Measurements from ENCODE around the gene ATG16L1.
A peak's percentile ranks its signal among the peaks of the same experiment; 100 is the strongest.

Gene ATG16L1

DNA sequence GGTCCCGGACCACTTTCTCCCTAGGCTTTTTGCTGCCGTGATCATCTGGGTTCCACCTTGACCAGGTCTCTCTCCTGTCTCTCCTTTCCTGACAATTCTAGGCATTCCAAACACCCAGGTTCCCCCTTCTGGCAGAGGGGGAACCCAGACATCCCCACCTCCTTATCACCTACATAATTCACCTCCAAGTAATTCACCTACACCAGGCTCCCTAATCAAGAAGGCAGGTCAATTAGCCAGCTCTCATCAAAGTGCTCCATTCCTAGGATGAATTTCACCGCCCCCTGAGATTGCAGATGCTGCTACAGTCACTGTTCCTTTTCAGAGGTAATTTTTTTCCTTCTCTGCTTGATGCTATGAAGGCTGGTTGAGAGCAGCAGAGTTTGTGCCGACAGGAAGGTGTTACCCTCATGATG, 42.3 kb upstream of the ATG16L1 start:
- Histone ChIP-seq H3K27me3 (no peaks in the 10 kb centered on the region), H3K4me3 (ENCODE audit: low read depth in 1 of 2, low read length in 1 of 2) (no peak overlapping the region), H3K27ac (peak overlapping the region; percentile 33), H3K36me3 (peaks cover 85% of the 10 kb centered on the region), H3K9me3 (no peaks in the 10 kb centered on the region), H3K4me1 (ENCODE audit: control insufficient read depth in 1 of 2, insufficient read depth in 1 of 2, low read depth in 1 of 2, low read length in 1 of 2) (no peaks in the 10 kb centered on the region)
- TF ChIP-seq, protein P1, sequence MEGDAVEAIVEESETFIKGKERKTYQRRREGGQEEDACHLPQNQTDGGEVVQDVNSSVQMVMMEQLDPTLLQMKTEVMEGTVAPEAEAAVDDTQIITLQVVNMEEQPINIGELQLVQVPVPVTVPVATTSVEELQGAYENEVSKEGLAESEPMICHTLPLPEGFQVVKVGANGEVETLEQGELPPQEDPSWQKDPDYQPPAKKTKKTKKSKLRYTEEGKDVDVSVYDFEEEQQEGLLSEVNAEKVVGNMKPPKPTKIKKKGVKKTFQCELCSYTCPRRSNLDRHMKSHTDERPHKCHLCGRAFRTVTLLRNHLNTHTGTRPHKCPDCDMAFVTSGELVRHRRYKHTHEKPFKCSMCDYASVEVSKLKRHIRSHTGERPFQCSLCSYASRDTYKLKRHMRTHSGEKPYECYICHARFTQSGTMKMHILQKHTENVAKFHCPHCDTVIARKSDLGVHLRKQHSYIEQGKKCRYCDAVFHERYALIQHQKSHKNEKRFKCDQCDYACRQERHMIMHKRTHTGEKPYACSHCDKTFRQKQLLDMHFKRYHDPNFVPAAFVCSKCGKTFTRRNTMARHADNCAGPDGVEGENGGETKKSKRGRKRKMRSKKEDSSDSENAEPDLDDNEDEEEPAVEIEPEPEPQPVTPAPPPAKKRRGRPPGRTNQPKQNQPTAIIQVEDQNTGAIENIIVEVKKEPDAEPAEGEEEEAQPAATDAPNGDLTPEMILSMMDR (IDR thresholded peaks at IDR 0.05), result no peak

DNA sequence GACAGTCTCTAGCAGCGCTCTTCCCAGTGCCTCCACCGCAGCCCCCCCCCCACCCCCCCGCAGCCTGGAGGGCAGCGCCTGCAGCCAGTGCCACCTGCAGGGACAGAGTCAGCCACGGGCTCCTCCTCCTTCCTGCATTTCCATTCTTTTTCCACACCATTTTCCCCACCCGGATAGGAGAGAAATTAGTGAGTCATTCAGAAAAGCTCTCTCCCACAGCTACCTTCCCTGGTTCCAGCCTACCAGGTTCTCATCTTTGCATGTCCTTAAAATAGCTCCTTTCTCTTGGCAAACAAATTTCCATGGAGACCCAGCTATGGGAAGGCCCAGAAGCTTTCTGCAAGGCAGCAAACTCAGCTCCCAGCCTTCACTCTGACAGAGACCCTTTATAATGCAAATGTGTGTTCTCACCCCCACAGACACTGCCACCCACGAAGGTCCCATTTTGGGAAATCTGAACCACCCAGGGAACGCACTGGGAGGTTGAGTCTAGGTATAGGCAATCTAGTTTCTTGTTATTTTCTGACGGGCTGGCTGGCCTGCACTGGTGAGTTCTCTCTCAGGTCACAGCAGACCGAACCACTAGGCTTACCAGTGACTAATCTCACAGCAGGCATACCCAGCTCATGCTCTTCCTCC, 41.8 kb upstream of the ATG16L1 start:
- no peak overlapping the region for H3K4me3 ChIP-seq (ENCODE audit: low read depth in 1 of 2, low read length in 1 of 2)
- TF ChIP-seq, protein P1 (IDR thresholded peaks at IDR 0.05), result no peak
- H3K36me3 ChIP-seq, result peaks cover 79% of the 10 kb centered on the region
- peak overlapping the region; percentile 33 for H3K27ac ChIP-seq
- no peaks in the 10 kb centered on the region for H3K4me1 ChIP-seq (ENCODE audit: control insufficient read depth in 1 of 2, insufficient read depth in 1 of 2, low read depth in 1 of 2, low read length in 1 of 2)
- no peaks in the 10 kb centered on the region for H3K9me3 ChIP-seq
- H3K27me3 ChIP-seq, result no peaks in the 10 kb centered on the region

DNA sequence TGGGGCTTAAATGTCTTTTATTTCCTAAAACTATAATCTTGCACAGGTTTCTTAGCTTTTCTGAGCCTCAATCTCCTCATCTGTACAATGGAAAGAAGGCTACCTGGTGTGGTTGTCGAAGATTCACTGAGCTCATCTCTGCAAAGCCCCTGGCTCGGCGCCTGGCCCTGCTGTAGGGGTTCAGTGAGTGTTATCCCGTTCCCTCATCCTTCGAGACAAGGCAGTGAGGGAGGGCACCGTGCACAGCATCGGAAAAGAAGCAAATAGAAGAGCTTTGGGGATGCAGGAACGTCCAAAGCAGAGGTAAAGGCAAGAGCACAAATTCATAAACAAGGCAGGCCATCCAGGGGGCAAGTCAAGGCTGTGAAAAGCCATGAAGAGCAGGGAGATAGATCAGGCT, 41.2 kb upstream of the ATG16L1 start:
- H3K4me1 ChIP-seq (ENCODE audit: control insufficient read depth in 1 of 2, insufficient read depth in 1 of 2, low read depth in 1 of 2, low read length in 1 of 2), result no peaks in the 10 kb centered on the region
- H3K27ac ChIP-seq, result peak overlapping the region; percentile 33
- peaks cover 73% of the 10 kb centered on the region for H3K36me3 ChIP-seq
- no peaks in the 10 kb centered on the region for H3K9me3 ChIP-seq
- H3K4me3 ChIP-seq (ENCODE audit: low read depth in 1 of 2, low read length in 1 of 2), result no peak overlapping the region
- H3K27me3 ChIP-seq, result no peaks in the 10 kb centered on the region
- TF ChIP-seq, protein P1 (IDR thresholded peaks at IDR 0.05), result no peak

DNA sequence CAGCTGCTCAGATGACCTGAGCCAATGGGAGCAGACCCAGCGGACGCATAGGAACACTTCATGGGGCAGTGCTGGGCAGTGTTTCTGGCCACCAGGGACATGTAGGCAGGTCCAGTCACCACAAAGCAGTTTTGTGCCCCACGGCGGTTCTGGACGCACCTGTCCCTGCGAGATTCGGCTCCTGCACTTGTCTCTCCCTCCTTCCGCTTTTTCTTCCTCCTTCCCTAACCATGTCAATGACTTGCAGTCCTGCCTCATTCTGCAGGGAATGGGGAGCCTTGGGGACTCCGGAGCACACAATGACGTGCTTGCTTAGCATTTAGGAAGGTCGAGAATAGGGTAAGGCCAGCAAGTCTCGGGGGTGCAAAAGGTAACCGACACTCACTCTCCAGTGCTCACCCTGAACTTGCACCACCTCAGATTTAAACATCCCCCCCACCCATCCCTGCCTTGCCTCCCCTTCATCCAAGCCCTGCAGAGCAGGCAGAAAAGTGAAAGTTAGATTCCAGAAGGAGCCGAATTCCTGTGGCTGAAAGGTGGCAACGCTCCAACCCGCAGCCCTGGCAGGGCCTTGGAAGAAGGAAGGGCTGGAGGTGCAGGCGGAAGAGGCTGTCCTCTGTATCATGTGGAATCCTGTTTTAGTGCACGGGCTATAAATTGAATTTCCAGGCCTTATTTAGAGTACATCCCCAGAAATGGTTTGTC, 40.5 kb upstream of the ATG16L1 start:
- Histone ChIP-seq H3K27me3 (no peaks in the 10 kb centered on the region), H3K27ac (peak overlapping the region; percentile 33), H3K4me1 (ENCODE audit: control insufficient read depth in 1 of 2, insufficient read depth in 1 of 2, low read depth in 1 of 2, low read length in 1 of 2) (no peaks in the 10 kb centered on the region), H3K4me3 (ENCODE audit: low read depth in 1 of 2, low read length in 1 of 2) (no peak overlapping the region), H3K9me3 (no peaks in the 10 kb centered on the region), H3K36me3 (peaks cover 66% of the 10 kb centered on the region)
- TF ChIP-seq, protein P1 (IDR thresholded peaks at IDR 0.05), result no peak

DNA sequence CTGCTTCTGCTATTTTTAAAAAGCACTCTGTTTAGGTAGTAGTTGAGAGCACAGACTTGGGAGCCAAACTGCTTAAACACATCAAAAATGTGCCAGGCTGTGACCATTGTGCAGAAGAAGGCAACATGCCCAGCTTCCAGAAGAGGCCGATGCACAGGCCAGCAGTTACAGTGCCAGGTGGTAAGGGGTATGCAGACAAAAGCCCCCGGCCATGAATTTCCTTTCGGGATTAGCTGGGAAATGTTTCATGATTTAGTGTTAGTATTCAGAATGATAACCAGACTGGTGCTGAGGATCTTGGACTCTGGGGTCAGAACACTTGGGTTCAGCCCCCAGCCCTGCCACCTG, 40.0 kb upstream of the ATG16L1 start:
- Histone ChIP-seq H3K27me3 (no peaks in the 10 kb centered on the region), H3K9me3 (no peaks in the 10 kb centered on the region), H3K27ac (peak overlapping the region; percentile 32), H3K4me1 (ENCODE audit: control insufficient read depth in 1 of 2, insufficient read depth in 1 of 2, low read depth in 1 of 2, low read length in 1 of 2) (no peaks in the 10 kb centered on the region), H3K36me3 (peaks cover 62% of the 10 kb centered on the region), H3K4me3 (ENCODE audit: low read depth in 1 of 2, low read length in 1 of 2) (no peak overlapping the region)
- TF ChIP-seq, protein P1 (IDR thresholded peaks at IDR 0.05), result no peak
